Keratinocyte (primary cell): ENCODE data around the gene DIP2B. TPM values are rescaled to one million over a fixed set of nuclear protein-coding genes. Genes with fewer than 3 reads are reported as not detected.

Experiments
- DNase-seq: peaks from one replicate; pipeline ENCODE4 v3.0.0-alpha.2; 2011; ENCODE audit warnings: low read depth, missing footprints, low spot score
- FAIRE-seq: peaks from 2 replicates; lab custom pipeline; 2011; peaks lifted over from hg19 to GRCh38; lab: Jason Lieb, UNC
- H2AFZ ChIP-seq: 2 replicates; pipeline ENCODE4 v1.6.0; 2012; ENCODE audit warnings: low read length, control low read depth, inconsistent platforms; ENCODE audit not compliant: control insufficient read depth
- H3K27ac ChIP-seq: 2 replicates; pipeline ENCODE4 v1.5.1; 2011; ENCODE audit warnings: low read length; ENCODE audit not compliant: control insufficient read depth, insufficient read depth
- H3K27me3 ChIP-seq: 3 replicates; pipeline ENCODE4 v1.6.0; 2011; ENCODE audit warnings: low read length; ENCODE audit not compliant: control insufficient read depth, insufficient read depth; ENCODE audit errors: extremely low read depth
- H3K36me3 ChIP-seq, 2 experiments: 2 replicates in 1 of 2; 3 replicates in 1 of 2; pipeline ENCODE4 v1.5.1; 2011; ENCODE audit warnings: low read length in 2 of 2, mild to moderate bottlenecking in 1 of 2; ENCODE audit not compliant: control insufficient read depth in 2 of 2, insufficient read depth in 2 of 2; ENCODE audit errors: extremely low read depth in 1 of 2
- H3K4me1 ChIP-seq: 3 replicates; pipeline ENCODE4 v1.5.1; 2011; ENCODE audit warnings: low read length; ENCODE audit not compliant: control insufficient read depth, insufficient read depth; ENCODE audit errors: extremely low read depth
- H3K4me2 ChIP-seq: 3 replicates; pipeline ENCODE4 v1.6.0; 2011; ENCODE audit warnings: low read depth, low read length; ENCODE audit not compliant: control insufficient read depth, insufficient read depth; ENCODE audit errors: extremely low read depth
- H3K4me3 ChIP-seq, 3 experiments: fragments of 200-600 bp in 1 of 3; sonication (generic) in 1 of 3; 2 replicates in 2 of 3; 3 replicates in 1 of 3; pipeline ENCODE4 v1.5.1; 2011 to 2016; ENCODE audit warnings: low read length in 3 of 3, mild to moderate bottlenecking in 3 of 3, control low read depth in 2 of 3, inconsistent platforms in 1 of 3, low read depth in 1 of 3, mixed read lengths in 1 of 3, mixed run types in 1 of 3, moderate library complexity in 1 of 3; ENCODE audit not compliant: control insufficient read depth in 2 of 3, insufficient read depth in 2 of 3; ENCODE audit errors: extremely low read depth in 1 of 3
- H3K79me2 ChIP-seq: 2 replicates; pipeline ENCODE4 v1.6.0; 2012; ENCODE audit warnings: low read length; ENCODE audit not compliant: control insufficient read depth, insufficient read depth
- H3K9ac ChIP-seq: 3 replicates; pipeline ENCODE4 v1.6.0; 2011; ENCODE audit warnings: low read length; ENCODE audit not compliant: control insufficient read depth, insufficient read depth; ENCODE audit errors: extremely low read depth
- H3K9me1 ChIP-seq: 3 replicates; pipeline ENCODE4 v1.6.0; 2011; ENCODE audit warnings: low read length; ENCODE audit not compliant: control insufficient read depth, insufficient read depth; ENCODE audit errors: extremely low read depth
- H3K9me3 ChIP-seq: 2 replicates; pipeline ENCODE4 v1.5.1; 2012; ENCODE audit warnings: low read depth, low read length; ENCODE audit not compliant: control insufficient read depth
- H4K20me1 ChIP-seq: 3 replicates; pipeline ENCODE4 v1.6.0; 2011; ENCODE audit warnings: low read length; ENCODE audit not compliant: control insufficient read depth, insufficient read depth; ENCODE audit errors: extremely low read depth
- EZH2 ChIP-seq: IDR thresholded peaks from one replicate; pipeline ENCODE4 v1.6.1; 2012; ENCODE audit warnings: inconsistent platforms, mild to moderate bottlenecking, low read length, moderate library complexity
- dilution Hi-C: fragments of 300-500 bp; cut with MboI; formaldehyde crosslinking; loops from one replicate; pipeline ENCODE4 v1.7.0; 2020; ENCODE audit warnings: low sequenced_read_pairs; ENCODE audit not compliant: extremely low pct_ligation_motif_present
- polyA plus RNA-seq, 5 experiments: library from polyadenylated mRNA; depleted of rRNA in 3 of 5; stranded (reverse) in 3 of 5; stranded (forward) in 1 of 5; unstranded in 1 of 5; fragments of >200 nt; gene quantifications; 1 replicate in 1 of 5; 2 replicates in 3 of 5; 3 replicates in 1 of 5; pipeline versions ENCODE4 v1.2.1 to v1.2.3, GENCODE V29; 2011 to 2012; ENCODE audit warnings: missing spikeins in 2 of 5, low read depth in 1 of 5, low replicate concordance in 1 of 5
- TF ChIP-seq, protein P1 (sequence below), 3 experiments: IDR thresholded peaks in 1 of 3; conservative IDR thresholded peaks in 1 of 3; optimal IDR thresholded peaks in 1 of 3; 2 replicates in 2 of 3; 3 replicates in 1 of 3; pipeline versions ENCODE3 to v1.5.1; 2011; ENCODE audit warnings: low read length in 3 of 3, mild to moderate bottlenecking in 3 of 3, moderate library complexity in 2 of 3, control low read depth in 1 of 3, inconsistent platforms in 1 of 3; ENCODE audit not compliant: insufficient read depth in 2 of 3; ENCODE audit errors: extremely low read depth in 1 of 3

The DIP2B gene
- polyA plus RNA-seq, 1 donor (not counting 4 experiments of a cell fraction or from before 2014, with no cell fraction given) = 30.2 TPM

DNA sequence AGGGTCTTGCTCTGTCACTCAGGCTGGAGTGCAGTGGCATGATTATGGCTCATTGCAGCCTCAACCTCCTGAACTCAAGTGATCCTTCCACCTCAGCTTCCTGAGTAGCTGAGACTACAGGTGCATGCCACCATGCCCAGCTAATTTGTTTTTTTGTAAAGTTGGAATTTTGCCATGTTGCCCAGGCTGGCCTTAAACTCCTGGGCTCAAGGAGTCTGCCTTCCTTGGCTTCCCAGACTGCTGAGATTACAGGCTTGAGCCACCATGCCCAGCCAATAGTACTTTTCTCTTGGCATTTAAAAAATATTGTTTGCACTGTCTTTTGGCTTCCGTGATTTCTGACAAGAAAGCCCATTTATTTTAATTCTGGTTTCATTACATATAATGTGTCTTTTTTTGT, 61.3 kb downstream of the DIP2B start:
- Histone ChIP-seq H3K36me3 (no peaks in the 10 kb centered on the region), H3K4me2 (no peak overlapping the region), H3K27ac (no peak overlapping the region), H3K4me1 (peaks cover 32% of the 10 kb centered on the region), H3K4me3 (no peak overlapping the region), H3K9me1 (no peaks in the 10 kb centered on the region), H2AFZ (no peak overlapping the region), H3K27me3 (no peaks in the 10 kb centered on the region), H4K20me1 (no peaks in the 10 kb centered on the region), H3K9me3 (no peaks in the 10 kb centered on the region), H3K9ac (no peak overlapping the region), H3K79me2 (peaks cover 84% of the 10 kb centered on the region)
- no peak for FAIRE-seq
- no peak for DNase-seq
- no peak for TF ChIP-seq EZH2
- TF ChIP-seq, protein P1, sequence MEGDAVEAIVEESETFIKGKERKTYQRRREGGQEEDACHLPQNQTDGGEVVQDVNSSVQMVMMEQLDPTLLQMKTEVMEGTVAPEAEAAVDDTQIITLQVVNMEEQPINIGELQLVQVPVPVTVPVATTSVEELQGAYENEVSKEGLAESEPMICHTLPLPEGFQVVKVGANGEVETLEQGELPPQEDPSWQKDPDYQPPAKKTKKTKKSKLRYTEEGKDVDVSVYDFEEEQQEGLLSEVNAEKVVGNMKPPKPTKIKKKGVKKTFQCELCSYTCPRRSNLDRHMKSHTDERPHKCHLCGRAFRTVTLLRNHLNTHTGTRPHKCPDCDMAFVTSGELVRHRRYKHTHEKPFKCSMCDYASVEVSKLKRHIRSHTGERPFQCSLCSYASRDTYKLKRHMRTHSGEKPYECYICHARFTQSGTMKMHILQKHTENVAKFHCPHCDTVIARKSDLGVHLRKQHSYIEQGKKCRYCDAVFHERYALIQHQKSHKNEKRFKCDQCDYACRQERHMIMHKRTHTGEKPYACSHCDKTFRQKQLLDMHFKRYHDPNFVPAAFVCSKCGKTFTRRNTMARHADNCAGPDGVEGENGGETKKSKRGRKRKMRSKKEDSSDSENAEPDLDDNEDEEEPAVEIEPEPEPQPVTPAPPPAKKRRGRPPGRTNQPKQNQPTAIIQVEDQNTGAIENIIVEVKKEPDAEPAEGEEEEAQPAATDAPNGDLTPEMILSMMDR (optimal IDR thresholded peaks at IDR 0.05 in 1 of 3, IDR thresholded peaks at IDR 0.05 in 1 of 3, conservative IDR thresholded peaks at IDR 0.05 in 1 of 3; ENCODE audit: extremely low read depth in 1 of 3, insufficient read depth in 2 of 3, low read length in 3 of 3) = no peak
- dilution Hi-C loops = no loop called here

DNA sequence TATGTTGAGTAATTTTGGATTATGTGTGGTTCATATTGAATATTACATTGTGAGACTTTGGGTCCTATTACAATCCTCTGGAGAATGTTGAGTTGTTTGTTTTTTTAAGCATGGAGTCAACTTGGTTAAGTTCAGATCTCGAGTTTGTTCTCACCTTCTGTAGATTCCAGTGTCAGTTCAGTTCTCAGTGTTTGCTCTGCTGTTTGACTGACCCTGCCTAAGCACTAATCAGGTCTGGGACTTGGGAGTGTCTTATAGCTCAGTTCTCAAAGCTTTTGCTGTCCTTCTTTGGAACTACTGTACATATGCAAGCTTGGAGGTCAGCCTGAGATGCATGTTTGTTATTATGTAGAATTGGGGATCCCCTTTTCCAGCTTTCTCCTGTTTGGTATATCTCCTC, 63.1 kb downstream of the DIP2B start:
- Histone ChIP-seq H3K9me1 (no peaks in the 10 kb centered on the region), H3K4me2 (peak overlapping the region; percentile 3), H3K79me2 (peaks cover 79% of the 10 kb centered on the region), H3K27ac (peak overlapping the region; percentile 27), H3K27me3 (no peaks in the 10 kb centered on the region), H3K4me3 (no peak overlapping the region), H3K9me3 (no peaks in the 10 kb centered on the region), H2AFZ (no peak overlapping the region), H3K36me3 (no peaks in the 10 kb centered on the region), H3K4me1 (peaks cover 43% of the 10 kb centered on the region), H3K9ac (no peak overlapping the region), H4K20me1 (no peaks in the 10 kb centered on the region)
- FAIRE-seq = no peak
- dilution Hi-C loops = no loop called here
- no peak for DNase-seq
- TF ChIP-seq, protein P1 (optimal IDR thresholded peaks at IDR 0.05 in 1 of 3, IDR thresholded peaks at IDR 0.05 in 1 of 3, conservative IDR thresholded peaks at IDR 0.05 in 1 of 3; ENCODE audit: extremely low read depth in 1 of 3, insufficient read depth in 2 of 3, low read length in 3 of 3) = no peak
- no peak for TF ChIP-seq EZH2
